HCT116 (cell line): ENCODE data around the gene RCVRN. TPM values are rescaled to one million over a fixed set of nuclear protein-coding genes. Genes with fewer than 3 reads are reported as not detected.

Source experiments
- ATAC-seq: fragments of 200-7000 bp; cut with Tn5 transposase; 2 replicates; pipeline ENCODE4 v1.9.1; 2020; ENCODE audit warnings: mild to moderate bottlenecking, moderate library complexity
- BruUV-seq: library from RNA; stranded (reverse); fragments of 400-500 nt; replicated peaks from 2 replicates; lab custom pipeline; 2021; lab: Mats Ljungman, UMichigan
- CTCF ChIA-PET: fragments of 300-600 bp; sonication (Branson Sonifier 250); formaldehyde crosslinking; loops from one replicate; lab custom pipeline; 2021; ENCODE audit warnings: antibody characterized with exemption; lab: Charles Lee
- POLR2A ChIA-PET: fragments of 300-600, 350-600 bp; sonication (Branson Sonifier 250); formaldehyde crosslinking; loops from one replicate; lab custom pipeline; 2021; ENCODE audit warnings: antibody characterized with exemption; lab: Charles Lee
- RAD21 ChIA-PET, 2 experiments: fragments of 300-600 bp; sonication (Branson Sonifier 250); formaldehyde crosslinking; loops; one replicate each; lab custom pipeline; 2023; ENCODE audit warnings: low total read pairs in 2 of 2; ENCODE audit not compliant: uncharacterized antibody in 2 of 2, unreplicated experiment in 2 of 2, low non-redundant PET in 1 of 2; lab: Charles Lee
- DNase-seq: peaks from one replicate; pipeline ENCODE4 v3.0.0-alpha.2; 2010; ENCODE audit warnings: low read depth, low spot score
- H2AFZ ChIP-seq: fragments of 200-600 bp; shearing (Covaris generic), sonication (generic); 2 replicates; pipeline ENCODE4 v1.6.1; 2017; ENCODE audit warnings: low read depth, mixed run types, mixed read lengths, antibody characterized with exemption, low read length; ENCODE audit not compliant: poor library complexity, severe bottlenecking
- H3K27ac ChIP-seq: 2 replicates; pipeline ENCODE4 v1.5.1; 2012; ENCODE audit warnings: low read depth, low read length
- H3K27me3 ChIP-seq: fragments of 200-600 bp; sonication (generic); 2 replicates; pipeline ENCODE4 v1.6.1; 2016; ENCODE audit warnings: mixed run types, low read length, mixed read lengths; ENCODE audit not compliant: insufficient read depth
- H3K36me3 ChIP-seq, 2 experiments: fragments of 200-500 bp in 1 of 2; fragments of 200-600 bp in 1 of 2; sonication (Bioruptor generic) in 1 of 2; sonication (generic) in 1 of 2; 2 replicates each; pipeline versions ENCODE4 v1.5.1 to v1.6.1; 2014 to 2016; ENCODE audit warnings: low read length in 2 of 2, inconsistent platforms in 1 of 2, mixed read lengths in 1 of 2, mixed run types in 1 of 2; ENCODE audit not compliant: insufficient read depth in 2 of 2, control insufficient read depth in 1 of 2
- H3K4me1 ChIP-seq, 2 experiments: fragments of 200-600 bp in 1 of 2; sonication (generic) in 1 of 2; 2 replicates each; pipeline versions ENCODE4 v1.5.1 to v1.6.1; 2012 to 2017; ENCODE audit warnings: low read length in 2 of 2, inconsistent platforms in 1 of 2, mild to moderate bottlenecking in 1 of 2, mixed read lengths in 1 of 2, mixed run types in 1 of 2, moderate library complexity in 1 of 2; ENCODE audit not compliant: insufficient read depth in 2 of 2, control insufficient read depth in 1 of 2
- H3K4me2 ChIP-seq: fragments of 200-600 bp; sonication (generic); 2 replicates; pipeline ENCODE4 v1.6.1; 2017; ENCODE audit warnings: mixed run types, low read length, mixed read lengths
- H3K4me3 ChIP-seq, 2 experiments: fragments of 200-600 bp in 1 of 2; sonication (generic) in 1 of 2; replicated peaks in 1 of 2; 2 replicates each; pipeline ENCODE4 v1.5.1; 2011 to 2016; ENCODE audit warnings: low read length in 2 of 2, control low read depth in 1 of 2, low read depth in 1 of 2, mild to moderate bottlenecking in 1 of 2, mixed read lengths in 1 of 2, mixed run types in 1 of 2
- H3K79me2 ChIP-seq: fragments of 200-600 bp; sonication (generic); 2 replicates; pipeline ENCODE4 v1.6.1; 2017; ENCODE audit warnings: mild to moderate bottlenecking, mixed run types, low read length, moderate library complexity, mixed read lengths; ENCODE audit not compliant: insufficient read depth
- H3K9ac ChIP-seq: fragments of 200-600 bp; sonication (generic); 2 replicates; pipeline ENCODE4 v1.6.1; 2016; ENCODE audit warnings: low read length, mixed read lengths
- H3K9me2 ChIP-seq: fragments of 200-600 bp; sonication (generic), shearing (Covaris generic); 2 replicates; pipeline ENCODE4 v1.6.1; 2017; ENCODE audit warnings: mixed run types, mild to moderate bottlenecking, moderate library complexity; ENCODE audit not compliant: insufficient read depth
- H3K9me3 ChIP-seq, 2 experiments: fragments of 200-500 bp in 1 of 2; fragments of 200-600 bp in 1 of 2; sonication (Bioruptor generic) in 1 of 2; sonication (generic) in 1 of 2; 2 replicates each; pipeline ENCODE4 v1.6.1; 2014 to 2017; ENCODE audit warnings: low read length in 2 of 2, mixed read lengths in 2 of 2, inconsistent platforms in 1 of 2, low read depth in 1 of 2, mild to moderate bottlenecking in 1 of 2, mixed run types in 1 of 2, moderate library complexity in 1 of 2; ENCODE audit not compliant: control insufficient read depth in 1 of 2, insufficient read depth in 1 of 2
- H4K20me1 ChIP-seq: fragments of 200-600 bp; sonication (generic), shearing (Covaris generic); 2 replicates; pipeline ENCODE4 v1.6.1; 2017; ENCODE audit warnings: mixed run types, mild to moderate bottlenecking, moderate library complexity; ENCODE audit not compliant: insufficient read depth
- CEBPB ChIP-seq: IDR thresholded peaks from 2 replicates; pipeline ENCODE4 v1.6.1; 2012; ENCODE audit warnings: low read depth
- CTCF ChIP-seq, 3 experiments: fragments of 200-600 bp in 1 of 3; sonication (generic) in 1 of 3; IDR thresholded peaks in 2 of 3; conservative IDR thresholded peaks in 1 of 3; 2 replicates each; pipeline ENCODE4 v1.5.1; 2012 to 2017; ENCODE audit warnings: low read depth in 2 of 3, low read length in 2 of 3, antibody characterized with exemption in 1 of 3, borderline replicate concordance in 1 of 3, control low read depth in 1 of 3, mild to moderate bottlenecking in 1 of 3, mixed read lengths in 1 of 3, mixed run types in 1 of 3, moderate library complexity in 1 of 3; ENCODE audit not compliant: insufficient read depth in 1 of 3
- ELF1 ChIP-seq: IDR thresholded peaks from 2 replicates; pipeline ENCODE4 v1.6.1; 2012; ENCODE audit warnings: low read depth, borderline replicate concordance
- EZH2 ChIP-seq: fragments of 200-600 bp; sonication (generic); IDR thresholded peaks from 2 replicates; pipeline ENCODE4 v1.6.1; 2017; ENCODE audit warnings: antibody characterized with exemption, mixed run types
- EZH2phosphoT487 ChIP-seq: fragments of 200-600 bp; IDR thresholded peaks from 2 replicates; pipeline ENCODE4 v1.6.1; 2018; ENCODE audit warnings: antibody characterized with exemption, borderline replicate concordance
- FOSL1 ChIP-seq: IDR thresholded peaks from 2 replicates; pipeline ENCODE4 v1.6.1; 2012; ENCODE audit warnings: low read depth
- JUND ChIP-seq: IDR thresholded peaks from 2 replicates; pipeline ENCODE4 v1.6.1; 2012
- MAX ChIP-seq: IDR thresholded peaks from 2 replicates; pipeline ENCODE4 v1.6.1; 2012
- POLR2A ChIP-seq: IDR thresholded peaks from 2 replicates; pipeline ENCODE4 v1.7.0; 2011; ENCODE audit warnings: borderline replicate concordance; ENCODE audit not compliant: insufficient read depth, insufficient read length; ENCODE audit errors: extremely low read depth
- RAD21 ChIP-seq: IDR thresholded peaks from 2 replicates; pipeline ENCODE4 v1.6.1; 2012; ENCODE audit warnings: low read depth, mild to moderate bottlenecking
- REST ChIP-seq: IDR thresholded peaks from 2 replicates; pipeline ENCODE4 v1.6.1; 2012; ENCODE audit warnings: low read depth
- SIN3A ChIP-seq: IDR thresholded peaks from 2 replicates; pipeline ENCODE4 v1.6.1; 2012; ENCODE audit warnings: low read depth
- SP1 ChIP-seq: IDR thresholded peaks from 2 replicates; pipeline ENCODE4 v1.6.1; 2012; ENCODE audit warnings: low read depth
- SRF ChIP-seq: IDR thresholded peaks from 2 replicates; pipeline ENCODE4 v1.6.1; 2012; ENCODE audit warnings: low read depth
- TCF7L2 ChIP-seq: IDR thresholded peaks from 2 replicates; pipeline ENCODE4 v1.7.0; 2011; ENCODE audit warnings: borderline replicate concordance, inconsistent platforms; ENCODE audit not compliant: insufficient read depth, insufficient read length; ENCODE audit errors: extremely low read depth
- YY1 ChIP-seq: IDR thresholded peaks from 2 replicates; pipeline ENCODE4 v1.6.1; 2011; ENCODE audit warnings: low read length, low read depth, moderate library complexity, mild to moderate bottlenecking; ENCODE audit not compliant: insufficient replicate concordance; ENCODE audit errors: extremely low read depth
- ZBTB33 ChIP-seq: IDR thresholded peaks from 2 replicates; pipeline ENCODE4 v1.6.1; 2011; ENCODE audit warnings: mild to moderate bottlenecking, low read length, moderate library complexity; ENCODE audit not compliant: insufficient replicate concordance; ENCODE audit errors: extremely low read depth
- ZFX ChIP-seq: fragments of 450-650 bp; IDR thresholded peaks from 2 replicates; pipeline ENCODE4 v1.6.1; 2017
- intact Hi-C: fragments of 100-400 bp; cut with micrococcal nuclease; formaldehyde crosslinking; loops from 2 replicates; pipeline ENCODE4 v1.10.0; 2022
- total RNA-seq: library from RNA; stranded (reverse); gene quantifications from one replicate; pipeline ENCODE4 v1.2.1, GENCODE V29; 2021; ENCODE audit not compliant: unreplicated experiment

Gene RCVRN
- total RNA-seq, 1 experiment from 2014 or later, result not detected

- H2AFZ ChIP-seq, result no peak overlapping the region
- H3K9me3 ChIP-seq, result no peaks in the 10 kb centered on the region
- H3K79me2 ChIP-seq, result no peaks in the 10 kb centered on the region
- ATAC-seq, result no peak
- no peaks in the 10 kb centered on the region for H3K9me2 ChIP-seq
- no peak overlapping the region for H3K9ac ChIP-seq
- CTCF ChIA-PET, result no interaction called here
- no TSS peak for BruUV-seq
- intact Hi-C loops, result loop anchor here (5.0 kb wide), 1 partner anchor 305 kb away; no protein-coding TSS in a partner anchor
- no peak overlapping the region for H3K4me2 ChIP-seq
- no peak overlapping the region for H3K27ac ChIP-seq
- no peaks in the 10 kb centered on the region for H3K27me3 ChIP-seq
- no peaks in the 10 kb centered on the region for H4K20me1 ChIP-seq
- no peak for TF ChIP-seq CEBPB
- no peak for TF ChIP-seq SRF
- no peak for TF ChIP-seq EZH2
- no peak for TF ChIP-seq ZFX
- no peak for TF ChIP-seq ELF1
- no peak for TF ChIP-seq JUND
- no peak for TF ChIP-seq SP1
- TF ChIP-seq CTCF (IDR thresholded peaks at IDR 0.05 in 2 of 3, conservative IDR thresholded peaks at IDR 0.05 in 1 of 3; ENCODE audit: borderline replicate concordance in 1 of 3, insufficient read depth in 1 of 3, low read depth in 2 of 3, low read length in 2 of 3), result no peak
- TF ChIP-seq RAD21, result no peak
- TF ChIP-seq TCF7L2, result no peak
- TF ChIP-seq SIN3A, result no peak
- TF ChIP-seq REST, result no peak
- TF ChIP-seq EZH2phosphoT487, result no peak
- no peak for TF ChIP-seq POLR2A
- no peak for TF ChIP-seq FOSL1
- no peak for TF ChIP-seq YY1
- no peak for TF ChIP-seq MAX
- TF ChIP-seq ZBTB33, result no peak
- TF ChIP-seq, all 23 proteins: peak for 0
- no peak for DNase-seq
- Histone ChIP-seq H3K36me3 (no peaks in the 10 kb centered on the region), H3K4me3 (no peak overlapping the region), H3K4me1 (peaks cover 3 to 12% of the 10 kb centered on the region in 2 experiments; a peak in 3 of 4 replicates)
- RAD21 ChIA-PET, result no interaction called here
- POLR2A ChIA-PET, result no interaction called here
Measured at GRCh38 chr17:9922012-9922848, 17.2 kb upstream of the RCVRN start.
